HepG2 (cell line): ENCODE data around the gene AVPR2. TPM values are rescaled to one million over a fixed set of nuclear protein-coding genes. Genes with fewer than 3 reads are reported as not detected.

ENCODE experiments used
- ATAC-seq: fragments of 200-7000 bp; cut with Tn5 transposase; 3 replicates; pipeline ENCODE4 v1.9.1; 2020; ENCODE audit warnings: mild to moderate bottlenecking, moderate library complexity
- BruUV-seq: library from RNA; stranded (reverse); fragments of 400-500 nt; replicated peaks from 2 replicates; lab custom pipeline; 2021; lab: Mats Ljungman, UMichigan
- CTCF ChIA-PET: fragments of 300-600 bp; formaldehyde crosslinking; extraction: SDS; loops from one replicate; lab custom pipeline; 2021; ENCODE audit warnings: low total read pairs, inconsistent platforms, low intra/inter-chr PET ratio; lab: Yijun Ruan, JAX
- POLR2A ChIA-PET: fragments of 350-600 bp; sonication (Branson Sonifier 250); formaldehyde crosslinking; loops from one replicate; lab custom pipeline; 2020; ENCODE audit warnings: antibody characterized with exemption, inconsistent platforms; lab: Yijun Ruan, JAX
- DNase-seq: peaks from one replicate; pipeline ENCODE4 v3.0.0-alpha.2; 2015; ENCODE audit warnings: low spot score
- FAIRE-seq: peaks from 3 replicates; lab custom pipeline; 2011; peaks lifted over from hg19 to GRCh38; lab: Jason Lieb, UNC
- H2AFZ ChIP-seq: one replicate; pipeline ENCODE4 v1.6.1; 2011; ENCODE audit warnings: low read length, inconsistent platforms
- H3K27ac ChIP-seq: fragments of 300-600 bp; 3 replicates; pipeline ENCODE4 v1.8.0; 2011; ENCODE audit warnings: mixed run types, mild to moderate bottlenecking, mixed read lengths, low read length, inconsistent platforms; ENCODE audit not compliant: insufficient read depth; ENCODE audit errors: extremely low read length
- H3K27me3 ChIP-seq, 2 experiments: fragments of 200-600 bp in 1 of 2; 2 replicates in 1 of 2; 3 replicates in 1 of 2; pipeline versions ENCODE4 v1.6.0 to v1.8.0; 2011; ENCODE audit warnings: low read length in 2 of 2, mild to moderate bottlenecking in 2 of 2, moderate library complexity in 2 of 2, inconsistent platforms in 1 of 2; ENCODE audit not compliant: insufficient read depth in 2 of 2, control insufficient read depth in 1 of 2
- H3K36me3 ChIP-seq, 2 experiments: fragments of 200-600 bp in 1 of 2; replicated peaks in 1 of 2; 2 replicates in 1 of 2; 3 replicates in 1 of 2; pipeline versions ENCODE4 v1.5.1 to v1.8.0; 2011; ENCODE audit warnings: low read length in 2 of 2, inconsistent platforms in 1 of 2; ENCODE audit not compliant: insufficient read depth in 2 of 2, control insufficient read depth in 1 of 2
- H3K4me1 ChIP-seq: 2 replicates; pipeline ENCODE4 v1.5.1; 2012; ENCODE audit warnings: low read length, inconsistent platforms; ENCODE audit not compliant: insufficient read depth
- H3K4me2 ChIP-seq: 2 replicates; pipeline ENCODE4 v1.6.0; 2011; ENCODE audit warnings: low read depth, low read length, inconsistent platforms
- H3K4me3 ChIP-seq, 3 experiments: fragments of 200-600 bp in 1 of 3; sonication (generic), shearing (Covaris generic) in 1 of 3; replicated peaks in 1 of 3; 2 replicates each; pipeline ENCODE4 v1.5.1; 2011 to 2016; ENCODE audit warnings: low read length in 3 of 3, inconsistent platforms in 2 of 3, low read depth in 2 of 3, mild to moderate bottlenecking in 2 of 3, control low read depth in 1 of 3, mixed read lengths in 1 of 3; ENCODE audit not compliant: insufficient read depth in 1 of 3
- H3K79me2 ChIP-seq: one replicate; pipeline ENCODE4 v1.6.1; 2011; ENCODE audit warnings: low read length, inconsistent platforms; ENCODE audit not compliant: insufficient read depth
- H3K9ac ChIP-seq: 2 replicates; pipeline ENCODE4 v1.6.0; 2011; ENCODE audit warnings: mild to moderate bottlenecking, low read depth, low read length, inconsistent platforms; ENCODE audit not compliant: insufficient read depth
- H3K9me3 ChIP-seq: 2 replicates; pipeline ENCODE4 v1.5.1; 2012; ENCODE audit warnings: mild to moderate bottlenecking, low read length
- H4K20me1 ChIP-seq: 2 replicates; pipeline ENCODE4 v1.6.0; 2011; ENCODE audit warnings: inconsistent platforms, mild to moderate bottlenecking, low read length, moderate library complexity; ENCODE audit not compliant: insufficient read depth
- CAMTA2 ChIP-seq: sonication (generic); formaldehyde crosslinking; IDR thresholded peaks from 2 replicates; pipeline ENCODE4 v1.4.0; 2020; ENCODE audit warnings: mild to moderate bottlenecking, missing genetic modification reagents, borderline replicate concordance
- FOXO1 ChIP-seq: sonication (generic); formaldehyde crosslinking; IDR thresholded peaks from 2 replicates; pipeline ENCODE4 v1.4.0; 2020; ENCODE audit warnings: missing genetic modification reagents
- MAFK ChIP-seq, 2 experiments: IDR thresholded peaks in 1 of 2; conservative IDR thresholded peaks in 1 of 2; 2 replicates each; pipeline ENCODE4 v1.6.1; 2011; ENCODE audit warnings: improper control_type of control experiment in 2 of 2, low read length in 2 of 2
- NBN ChIP-seq: fragments of 450-650 bp; conservative IDR thresholded peaks from 2 replicates; pipeline ENCODE4 v1.6.1; 2017
- TERF1 ChIP-seq: sonication (generic); formaldehyde crosslinking; IDR thresholded peaks from 2 replicates; pipeline ENCODE4 v1.8.0; 2022; ENCODE audit warnings: mild to moderate bottlenecking, missing genetic modification reagents, moderate library complexity
- ZNF30 ChIP-seq: sonication (generic); formaldehyde crosslinking; IDR thresholded peaks from 2 replicates; pipeline ENCODE4 v1.5.0; 2020; ENCODE audit warnings: mild to moderate bottlenecking, missing genetic modification reagents
- ZSCAN20 ChIP-seq: sonication (generic); formaldehyde crosslinking; IDR thresholded peaks from 2 replicates; pipeline ENCODE4 v1.4.0; 2020; ENCODE audit warnings: missing genetic modification reagents, mild to moderate bottlenecking, borderline replicate concordance
- ZXDC ChIP-seq: sonication (generic); formaldehyde crosslinking; IDR thresholded peaks from 2 replicates; pipeline ENCODE4 v1.5.0; 2020; ENCODE audit warnings: mild to moderate bottlenecking, missing genetic modification reagents
- WGBS: methylation state at CpG from one replicate; pipeline ENCODE4 v1.1.6; 2017; ENCODE audit warnings: low lambda C conversion rate; 5-methylcytosine and 5-hydroxymethylcytosine counted together
- in situ Hi-C: cut with HindIII; loops from 2 replicates; pipeline ENCODE4 v1.10.0; 2017; ENCODE audit warnings: low pct_unique_long_range_greater_than_20kb; ENCODE audit not compliant: extremely low pct_ligation_motif_present
- intact Hi-C: fragments of 100-400 bp; cut with micrococcal nuclease; formaldehyde crosslinking; loops from one replicate; pipeline ENCODE4 v1.10.0; 2022; ENCODE audit not compliant: unreplicated experiment
- polyA plus RNA-seq, 8 experiments: library from polyadenylated mRNA; depleted of rRNA in 3 of 8; stranded (reverse) in 7 of 8; unstranded in 1 of 8; fragments of >200 nt; fragmentation: Illumina TruSeq in 4 of 8; extraction: Trizol in 4 of 8; gene quantifications; 2 replicates each; pipeline versions ENCODE4 v1.2.1 to v1.2.3, GENCODE V29; 2011 to 2016; ENCODE audit warnings: low read depth in 4 of 8, missing spikeins in 1 of 8, mixed read lengths in 1 of 8; ENCODE audit not compliant: insufficient read depth in 1 of 8
- total RNA-seq, 5 experiments: library from RNA; depleted of rRNA; stranded (reverse); fragments of >200 nt; fragmentation: Illumina TruSeq; extraction: Trizol; gene quantifications; 2 replicates each; pipeline ENCODE4 v1.2.3, GENCODE V29; 2016; ENCODE audit warnings: low read depth in 1 of 5
- TF ChIP-seq, protein P1 (sequence below): sonication (generic); formaldehyde crosslinking; IDR thresholded peaks from 2 replicates; pipeline ENCODE4 v1.8.1; 2023; ENCODE audit warnings: mild to moderate bottlenecking, missing genetic modification reagents
- TF ChIP-seq, protein P2 (sequence below): sonication (generic); formaldehyde crosslinking; conservative IDR thresholded peaks from 2 replicates; pipeline ENCODE4 v1.4.0; 2020; ENCODE audit warnings: missing genetic modification reagents
- TF ChIP-seq, protein P3 (sequence below): sonication (generic); formaldehyde crosslinking; IDR thresholded peaks from 2 replicates; pipeline ENCODE4 v1.5.1; 2020; ENCODE audit warnings: mild to moderate bottlenecking, missing genetic modification reagents, borderline replicate concordance
- TF ChIP-seq, protein P4 (sequence below): sonication (generic); formaldehyde crosslinking; IDR thresholded peaks from 2 replicates; pipeline ENCODE4 v1.4.0; 2020; ENCODE audit warnings: missing genetic modification reagents

Gene AVPR2
- total and polyA plus RNA-seq, 2 of the 13 experiments (the other 11 are each of a cell fraction or from before 2014, with no cell fraction given) = not detected

GRCh38 chrX:153931151-153931550, 26.7 kb downstream of the AVPR2 start:
- Histone ChIP-seq H3K36me3 (peaks cover 1 to 8% of the 10 kb centered on the region in 2 experiments; a peak in 1 of 5 replicates), H3K79me2 (peaks cover 9% of the 10 kb centered on the region), H3K9ac (no peak overlapping the region), H3K4me1 (peaks cover 29% of the 10 kb centered on the region), H3K27me3 (no peaks in the 10 kb centered on the region), H2AFZ (no peak overlapping the region), H3K4me2 (no peak overlapping the region), H3K9me3 (no peaks in the 10 kb centered on the region), H4K20me1 (no peaks in the 10 kb centered on the region), H3K4me3 (no peak overlapping the region), H3K27ac (no peak overlapping the region)
- 93% methylated on average over 4 of the region's 8 CpGs for WGBS
- ATAC-seq = no peak
- intact Hi-C loops = no loop called here
- no TSS peak for BruUV-seq
- in situ Hi-C loops = no loop called here
- POLR2A ChIA-PET = no interaction called here
- FAIRE-seq = no peak
- CTCF ChIA-PET = no interaction called here
- DNase-seq = no peak
- TF ChIP-seq ZNF30 (CRISPR knock-in tag) (no peak), MAFK (conservative IDR thresholded peaks at IDR 0.05 in 1 of 2, IDR thresholded peaks at IDR 0.05 in 1 of 2; ENCODE audit: low read length in 2 of 2) (peak; percentile 60 to 75; a peak in 3 of 4 replicates), ZXDC (CRISPR knock-in tag) (no peak), TERF1 (no peak), ZSCAN20 (CRISPR knock-in tag) (no peak), FOXO1 (CRISPR knock-in tag) (no peak), NBN (no peak), CAMTA2 (no peak)
- TF ChIP-seq, protein P1, sequence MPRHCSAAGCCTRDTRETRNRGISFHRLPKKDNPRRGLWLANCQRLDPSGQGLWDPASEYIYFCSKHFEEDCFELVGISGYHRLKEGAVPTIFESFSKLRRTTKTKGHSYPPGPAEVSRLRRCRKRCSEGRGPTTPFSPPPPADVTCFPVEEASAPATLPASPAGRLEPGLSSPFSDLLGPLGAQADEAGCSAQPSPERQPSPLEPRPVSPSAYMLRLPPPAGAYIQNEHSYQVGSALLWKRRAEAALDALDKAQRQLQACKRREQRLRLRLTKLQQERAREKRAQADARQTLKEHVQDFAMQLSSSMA (CRISPR knock-in tag) = no peak
- TF ChIP-seq, protein P2, sequence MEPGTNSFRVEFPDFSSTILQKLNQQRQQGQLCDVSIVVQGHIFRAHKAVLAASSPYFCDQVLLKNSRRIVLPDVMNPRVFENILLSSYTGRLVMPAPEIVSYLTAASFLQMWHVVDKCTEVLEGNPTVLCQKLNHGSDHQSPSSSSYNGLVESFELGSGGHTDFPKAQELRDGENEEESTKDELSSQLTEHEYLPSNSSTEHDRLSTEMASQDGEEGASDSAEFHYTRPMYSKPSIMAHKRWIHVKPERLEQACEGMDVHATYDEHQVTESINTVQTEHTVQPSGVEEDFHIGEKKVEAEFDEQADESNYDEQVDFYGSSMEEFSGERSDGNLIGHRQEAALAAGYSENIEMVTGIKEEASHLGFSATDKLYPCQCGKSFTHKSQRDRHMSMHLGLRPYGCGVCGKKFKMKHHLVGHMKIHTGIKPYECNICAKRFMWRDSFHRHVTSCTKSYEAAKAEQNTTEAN (CRISPR knock-in tag) = no peak
- TF ChIP-seq, protein P3, sequence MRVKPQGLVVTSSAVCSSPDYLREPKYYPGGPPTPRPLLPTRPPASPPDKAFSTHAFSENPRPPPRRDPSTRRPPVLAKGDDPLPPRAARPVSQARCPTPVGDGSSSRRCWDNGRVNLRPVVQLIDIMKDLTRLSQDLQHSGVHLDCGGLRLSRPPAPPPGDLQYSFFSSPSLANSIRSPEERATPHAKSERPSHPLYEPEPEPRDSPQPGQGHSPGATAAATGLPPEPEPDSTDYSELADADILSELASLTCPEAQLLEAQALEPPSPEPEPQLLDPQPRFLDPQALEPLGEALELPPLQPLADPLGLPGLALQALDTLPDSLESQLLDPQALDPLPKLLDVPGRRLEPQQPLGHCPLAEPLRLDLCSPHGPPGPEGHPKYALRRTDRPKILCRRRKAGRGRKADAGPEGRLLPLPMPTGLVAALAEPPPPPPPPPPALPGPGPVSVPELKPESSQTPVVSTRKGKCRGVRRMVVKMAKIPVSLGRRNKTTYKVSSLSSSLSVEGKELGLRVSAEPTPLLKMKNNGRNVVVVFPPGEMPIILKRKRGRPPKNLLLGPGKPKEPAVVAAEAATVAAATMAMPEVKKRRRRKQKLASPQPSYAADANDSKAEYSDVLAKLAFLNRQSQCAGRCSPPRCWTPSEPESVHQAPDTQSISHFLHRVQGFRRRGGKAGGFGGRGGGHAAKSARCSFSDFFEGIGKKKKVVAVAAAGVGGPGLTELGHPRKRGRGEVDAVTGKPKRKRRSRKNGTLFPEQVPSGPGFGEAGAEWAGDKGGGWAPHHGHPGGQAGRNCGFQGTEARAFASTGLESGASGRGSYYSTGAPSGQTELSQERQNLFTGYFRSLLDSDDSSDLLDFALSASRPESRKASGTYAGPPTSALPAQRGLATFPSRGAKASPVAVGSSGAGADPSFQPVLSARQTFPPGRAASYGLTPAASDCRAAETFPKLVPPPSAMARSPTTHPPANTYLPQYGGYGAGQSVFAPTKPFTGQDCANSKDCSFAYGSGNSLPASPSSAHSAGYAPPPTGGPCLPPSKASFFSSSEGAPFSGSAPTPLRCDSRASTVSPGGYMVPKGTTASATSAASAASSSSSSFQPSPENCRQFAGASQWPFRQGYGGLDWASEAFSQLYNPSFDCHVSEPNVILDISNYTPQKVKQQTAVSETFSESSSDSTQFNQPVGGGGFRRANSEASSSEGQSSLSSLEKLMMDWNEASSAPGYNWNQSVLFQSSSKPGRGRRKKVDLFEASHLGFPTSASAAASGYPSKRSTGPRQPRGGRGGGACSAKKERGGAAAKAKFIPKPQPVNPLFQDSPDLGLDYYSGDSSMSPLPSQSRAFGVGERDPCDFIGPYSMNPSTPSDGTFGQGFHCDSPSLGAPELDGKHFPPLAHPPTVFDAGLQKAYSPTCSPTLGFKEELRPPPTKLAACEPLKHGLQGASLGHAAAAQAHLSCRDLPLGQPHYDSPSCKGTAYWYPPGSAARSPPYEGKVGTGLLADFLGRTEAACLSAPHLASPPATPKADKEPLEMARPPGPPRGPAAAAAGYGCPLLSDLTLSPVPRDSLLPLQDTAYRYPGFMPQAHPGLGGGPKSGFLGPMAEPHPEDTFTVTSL (CRISPR knock-in tag) = no peak
- TF ChIP-seq, protein P4, sequence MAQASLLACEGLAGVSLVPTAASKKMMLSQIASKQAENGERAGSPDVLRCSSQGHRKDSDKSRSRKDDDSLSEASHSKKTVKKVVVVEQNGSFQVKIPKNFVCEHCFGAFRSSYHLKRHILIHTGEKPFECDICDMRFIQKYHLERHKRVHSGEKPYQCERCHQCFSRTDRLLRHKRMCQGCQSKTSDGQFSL = no peak
